ENCODE measurements around the gene VPS45. TPM values are rescaled to one million over a fixed set of nuclear protein-coding genes. Genes with fewer than 3 reads are reported as not detected.

The VPS45 gene
- total RNA-seq, 1 experiment from 2014 or later, result 28.2 TPM

DNA sequence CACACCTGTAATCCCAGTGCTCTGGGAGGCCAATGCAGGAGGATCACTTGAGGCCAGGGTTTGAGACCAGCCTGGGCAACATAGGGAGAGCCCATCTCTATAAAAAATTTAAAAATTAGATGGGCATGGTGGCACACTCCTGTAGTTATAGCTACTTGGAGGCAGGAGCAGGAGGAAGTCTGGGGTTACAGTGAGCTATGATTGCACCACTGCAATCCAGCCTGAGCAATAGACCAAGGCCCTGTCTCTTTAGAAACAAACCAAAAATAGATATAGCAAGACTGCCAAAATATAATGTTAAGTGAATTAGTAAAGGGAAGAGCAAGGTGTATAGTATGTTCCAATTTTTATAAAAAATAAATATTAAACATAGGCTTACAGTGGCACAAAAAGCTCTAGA is 111.0 kb downstream of the VPS45 start:
- Mint-ChIP-seq H3K27me3 (ENCODE audit: low read depth) (no peaks in the 10 kb centered on the region), H3K36me3 (no peaks in the 10 kb centered on the region), H3K9me3 (no peaks in the 10 kb centered on the region), H3K27ac (no peak overlapping the region), H3K4me1 (no peaks in the 10 kb centered on the region), H3K4me3 (no peak overlapping the region)
- no peak for TF ChIP-seq CBFB (CRISPR knock-in tag; IDR thresholded peaks at IDR 0.05; ENCODE audit: low read depth)
- ChIA-PET POLR2A (no interaction called here), CTCF (interaction anchor here (0.7 to 3.9 kb wide), 3 partner anchors 9 to 12 kb away, joined by 3 to 15 read pairs (median 13); no protein-coding TSS in a partner anchor)
- no peak for DNase-seq (ENCODE audit: low spot score)
- ATAC-seq, result no peak

DNA sequence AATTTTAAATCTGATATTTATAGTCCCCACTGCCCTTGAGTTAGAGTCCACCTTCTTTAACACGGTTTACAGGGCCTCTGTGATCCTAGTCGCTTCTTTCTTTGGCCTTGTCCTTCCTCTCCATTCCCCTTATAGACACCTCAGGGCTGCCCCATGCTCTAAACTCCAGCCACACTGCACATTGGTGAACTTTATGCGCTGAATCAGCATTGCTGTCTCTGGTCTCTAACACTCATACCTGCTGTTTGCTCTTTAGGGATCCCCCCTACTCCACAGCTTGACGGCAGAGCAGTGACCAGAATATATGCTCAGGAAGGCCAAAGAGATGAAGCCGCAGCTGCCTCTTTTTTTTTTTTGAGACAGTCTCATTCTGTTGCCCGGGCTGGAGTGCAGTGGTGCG is 112.3 kb downstream of the VPS45 start:
- DNase-seq (ENCODE audit: low spot score), result no peak
- no peak overlapping the region for H3K27ac Mint-ChIP-seq
- TF ChIP-seq, protein P1, sequence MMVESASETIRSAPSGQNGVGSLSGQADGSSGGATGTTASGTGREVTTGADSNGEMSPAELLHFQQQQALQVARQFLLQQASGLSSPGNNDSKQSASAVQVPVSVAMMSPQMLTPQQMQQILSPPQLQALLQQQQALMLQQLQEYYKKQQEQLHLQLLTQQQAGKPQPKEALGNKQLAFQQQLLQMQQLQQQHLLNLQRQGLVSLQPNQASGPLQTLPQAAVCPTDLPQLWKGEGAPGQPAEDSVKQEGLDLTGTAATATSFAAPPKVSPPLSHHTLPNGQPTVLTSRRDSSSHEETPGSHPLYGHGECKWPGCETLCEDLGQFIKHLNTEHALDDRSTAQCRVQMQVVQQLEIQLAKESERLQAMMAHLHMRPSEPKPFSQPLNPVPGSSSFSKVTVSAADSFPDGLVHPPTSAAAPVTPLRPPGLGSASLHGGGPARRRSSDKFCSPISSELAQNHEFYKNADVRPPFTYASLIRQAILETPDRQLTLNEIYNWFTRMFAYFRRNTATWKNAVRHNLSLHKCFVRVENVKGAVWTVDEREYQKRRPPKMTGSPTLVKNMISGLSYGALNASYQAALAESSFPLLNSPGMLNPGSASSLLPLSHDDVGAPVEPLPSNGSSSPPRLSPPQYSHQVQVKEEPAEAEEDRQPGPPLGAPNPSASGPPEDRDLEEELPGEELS (CRISPR knock-in tag; IDR thresholded peaks at IDR 0.05), result no peak
- TF ChIP-seq JUN (CRISPR knock-in tag; IDR thresholded peaks at IDR 0.05), result no peak
- no peak for TF ChIP-seq ZNF317 (CRISPR knock-in tag; IDR thresholded peaks at IDR 0.05; ENCODE audit: borderline replicate concordance, low read depth)
- TF ChIP-seq, protein P2, sequence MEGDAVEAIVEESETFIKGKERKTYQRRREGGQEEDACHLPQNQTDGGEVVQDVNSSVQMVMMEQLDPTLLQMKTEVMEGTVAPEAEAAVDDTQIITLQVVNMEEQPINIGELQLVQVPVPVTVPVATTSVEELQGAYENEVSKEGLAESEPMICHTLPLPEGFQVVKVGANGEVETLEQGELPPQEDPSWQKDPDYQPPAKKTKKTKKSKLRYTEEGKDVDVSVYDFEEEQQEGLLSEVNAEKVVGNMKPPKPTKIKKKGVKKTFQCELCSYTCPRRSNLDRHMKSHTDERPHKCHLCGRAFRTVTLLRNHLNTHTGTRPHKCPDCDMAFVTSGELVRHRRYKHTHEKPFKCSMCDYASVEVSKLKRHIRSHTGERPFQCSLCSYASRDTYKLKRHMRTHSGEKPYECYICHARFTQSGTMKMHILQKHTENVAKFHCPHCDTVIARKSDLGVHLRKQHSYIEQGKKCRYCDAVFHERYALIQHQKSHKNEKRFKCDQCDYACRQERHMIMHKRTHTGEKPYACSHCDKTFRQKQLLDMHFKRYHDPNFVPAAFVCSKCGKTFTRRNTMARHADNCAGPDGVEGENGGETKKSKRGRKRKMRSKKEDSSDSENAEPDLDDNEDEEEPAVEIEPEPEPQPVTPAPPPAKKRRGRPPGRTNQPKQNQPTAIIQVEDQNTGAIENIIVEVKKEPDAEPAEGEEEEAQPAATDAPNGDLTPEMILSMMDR (IDR thresholded peaks at IDR 0.05), result no peak
- no peak for TF ChIP-seq FOXK1 (CRISPR knock-in tag; IDR thresholded peaks at IDR 0.05)
- TF ChIP-seq JAZF1 (CRISPR knock-in tag; IDR thresholded peaks at IDR 0.05), result no peak
- TF ChIP-seq ZNF263 (CRISPR knock-in tag; IDR thresholded peaks at IDR 0.05; ENCODE audit: low read depth), result no peak
- TF ChIP-seq GABPB1 (CRISPR knock-in tag; IDR thresholded peaks at IDR 0.05), result no peak
- no peak for TF ChIP-seq ZNF671 (CRISPR knock-in tag; IDR thresholded peaks at IDR 0.05)
- TF ChIP-seq, protein P3, sequence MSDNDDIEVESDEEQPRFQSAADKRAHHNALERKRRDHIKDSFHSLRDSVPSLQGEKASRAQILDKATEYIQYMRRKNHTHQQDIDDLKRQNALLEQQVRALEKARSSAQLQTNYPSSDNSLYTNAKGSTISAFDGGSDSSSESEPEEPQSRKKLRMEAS (CRISPR knock-in tag; IDR thresholded peaks at IDR 0.05), result no peak
- no peak for TF ChIP-seq KAT7 (CRISPR knock-in tag; IDR thresholded peaks at IDR 0.05; ENCODE audit: borderline replicate concordance)
- no peak for TF ChIP-seq CREM (CRISPR knock-in tag; IDR thresholded peaks at IDR 0.05)
- ATAC-seq, result no peak
- ChIA-PET CTCF (interaction anchor here (2.7 kb wide), 1 partner anchor 11 kb away, joined by 13 read pairs; no protein-coding TSS in a partner anchor), POLR2A (interaction anchor here (1.1 kb wide), 1 partner anchor 9 kb away, joined by 3 read pairs; no protein-coding TSS in a partner anchor)
- H3K36me3 Mint-ChIP-seq, result no peaks in the 10 kb centered on the region
- no peak overlapping the region for H3K4me3 Mint-ChIP-seq
- H3K27me3 Mint-ChIP-seq (ENCODE audit: low read depth), result no peaks in the 10 kb centered on the region
- H3K4me1 Mint-ChIP-seq, result no peaks in the 10 kb centered on the region
- no peaks in the 10 kb centered on the region for H3K9me3 Mint-ChIP-seq

DNA sequence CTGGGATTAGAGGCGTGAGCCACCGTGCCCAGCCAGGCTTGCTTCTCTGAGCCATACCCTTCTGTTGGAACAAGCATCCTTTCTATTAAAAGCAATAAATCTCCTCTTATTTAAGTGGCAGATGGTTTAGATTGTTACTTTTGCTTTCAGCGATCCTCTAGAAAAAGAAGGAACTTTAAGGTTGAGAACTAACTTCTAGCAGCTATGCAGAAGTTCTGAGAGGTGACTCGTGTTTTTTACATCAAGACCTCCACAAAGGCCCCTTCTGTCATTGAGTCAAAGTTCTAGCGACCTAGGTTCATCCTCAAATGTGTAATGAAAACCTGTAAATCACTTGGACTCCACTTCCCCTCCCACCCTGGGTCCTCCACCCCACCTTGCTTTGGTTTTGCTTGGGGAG is 112.9 kb downstream of the VPS45 start:
- Mint-ChIP-seq H3K36me3 (no peaks in the 10 kb centered on the region), H3K4me3 (no peak overlapping the region), H3K27ac (no peak overlapping the region), H3K27me3 (ENCODE audit: low read depth) (no peaks in the 10 kb centered on the region), H3K4me1 (no peaks in the 10 kb centered on the region), H3K9me3 (no peaks in the 10 kb centered on the region)
- CTCF ChIA-PET, result interaction anchor here (2.1 kb wide), 1 partner anchor 11 kb away, joined by 8 read pairs; no protein-coding TSS in a partner anchor
- TF ChIP-seq, protein P4, sequence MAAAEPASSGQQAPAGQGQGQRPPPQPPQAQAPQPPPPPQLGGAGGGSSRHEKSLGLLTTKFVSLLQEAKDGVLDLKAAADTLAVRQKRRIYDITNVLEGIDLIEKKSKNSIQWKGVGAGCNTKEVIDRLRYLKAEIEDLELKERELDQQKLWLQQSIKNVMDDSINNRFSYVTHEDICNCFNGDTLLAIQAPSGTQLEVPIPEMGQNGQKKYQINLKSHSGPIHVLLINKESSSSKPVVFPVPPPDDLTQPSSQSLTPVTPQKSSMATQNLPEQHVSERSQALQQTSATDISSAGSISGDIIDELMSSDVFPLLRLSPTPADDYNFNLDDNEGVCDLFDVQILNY (CRISPR knock-in tag; IDR thresholded peaks at IDR 0.05), result no peak
- TF ChIP-seq SMAD3 (CRISPR knock-in tag; IDR thresholded peaks at IDR 0.05; ENCODE audit: borderline replicate concordance), result no peak
- TF ChIP-seq NR2C2 (CRISPR knock-in tag; IDR thresholded peaks at IDR 0.05), result no peak
- TF ChIP-seq, protein P2 (IDR thresholded peaks at IDR 0.05), result no peak
- ATAC-seq (no peak), DNase-seq (ENCODE audit: low spot score) (no peak)
- POLR2A ChIA-PET, result interaction anchor here (1.1 kb wide), 1 partner anchor 9 kb away, joined by 3 read pairs; no protein-coding TSS in a partner anchor

All from WTC11 (cell line).